ENCODE data around the gene P4HA3.

DNA sequence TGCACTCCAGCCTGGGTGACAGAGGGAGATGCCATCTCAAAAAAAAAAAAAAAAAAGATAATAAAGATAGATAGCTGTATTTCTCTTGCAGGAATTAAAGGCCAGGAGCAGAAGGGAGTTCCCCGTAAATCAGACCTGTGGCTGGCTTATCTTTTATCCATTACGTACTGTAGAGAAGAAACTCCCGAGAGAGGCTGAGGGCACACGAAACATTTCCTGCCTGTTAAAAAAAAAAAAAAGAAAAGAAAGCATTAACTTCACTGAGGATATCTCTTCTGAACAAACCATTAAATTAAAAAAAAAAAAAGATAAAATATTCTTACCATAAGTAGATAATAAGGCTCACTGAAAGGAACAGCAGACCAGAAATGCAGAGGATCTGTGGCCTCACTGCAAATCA, 22.5 kb downstream of the P4HA3 start:
- TF ChIP-seq CTCF (IDR thresholded peaks at IDR 0.05; ENCODE audit: low read depth, low read length, missing input control) (no peak), YY1 (IDR thresholded peaks at IDR 0.05) (no peak), MAX (IDR thresholded peaks at IDR 0.05) (no peak), RAD21 (IDR thresholded peaks at IDR 0.05) (no peak), TAF1 (conservative IDR thresholded peaks at IDR 0.05) (no peak), ATF3 (IDR thresholded peaks at IDR 0.05) (no peak), JUND (IDR thresholded peaks at IDR 0.05) (no peak), SP1 (IDR thresholded peaks at IDR 0.05) (no peak), RXRA (IDR thresholded peaks at IDR 0.05) (no peak), FOXA1 (IDR thresholded peaks at IDR 0.05) (no peak), HNF4G (IDR thresholded peaks at IDR 0.05) (no peak), NR2F2 (IDR thresholded peaks at IDR 0.05) (no peak)
- TF ChIP-seq, protein P1, sequence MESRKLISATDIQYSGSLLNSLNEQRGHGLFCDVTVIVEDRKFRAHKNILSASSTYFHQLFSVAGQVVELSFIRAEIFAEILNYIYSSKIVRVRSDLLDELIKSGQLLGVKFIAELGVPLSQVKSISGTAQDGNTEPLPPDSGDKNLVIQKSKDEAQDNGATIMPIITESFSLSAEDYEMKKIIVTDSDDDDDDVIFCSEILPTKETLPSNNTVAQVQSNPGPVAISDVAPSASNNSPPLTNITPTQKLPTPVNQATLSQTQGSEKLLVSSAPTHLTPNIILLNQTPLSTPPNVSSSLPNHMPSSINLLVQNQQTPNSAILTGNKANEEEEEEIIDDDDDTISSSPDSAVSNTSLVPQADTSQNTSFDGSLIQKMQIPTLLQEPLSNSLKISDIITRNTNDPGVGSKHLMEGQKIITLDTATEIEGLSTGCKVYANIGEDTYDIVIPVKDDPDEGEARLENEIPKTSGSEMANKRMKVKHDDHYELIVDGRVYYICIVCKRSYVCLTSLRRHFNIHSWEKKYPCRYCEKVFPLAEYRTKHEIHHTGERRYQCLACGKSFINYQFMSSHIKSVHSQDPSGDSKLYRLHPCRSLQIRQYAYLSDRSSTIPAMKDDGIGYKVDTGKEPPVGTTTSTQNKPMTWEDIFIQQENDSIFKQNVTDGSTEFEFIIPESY (IDR thresholded peaks at IDR 0.05) = no peak
- TF ChIP-seq, protein P2, sequence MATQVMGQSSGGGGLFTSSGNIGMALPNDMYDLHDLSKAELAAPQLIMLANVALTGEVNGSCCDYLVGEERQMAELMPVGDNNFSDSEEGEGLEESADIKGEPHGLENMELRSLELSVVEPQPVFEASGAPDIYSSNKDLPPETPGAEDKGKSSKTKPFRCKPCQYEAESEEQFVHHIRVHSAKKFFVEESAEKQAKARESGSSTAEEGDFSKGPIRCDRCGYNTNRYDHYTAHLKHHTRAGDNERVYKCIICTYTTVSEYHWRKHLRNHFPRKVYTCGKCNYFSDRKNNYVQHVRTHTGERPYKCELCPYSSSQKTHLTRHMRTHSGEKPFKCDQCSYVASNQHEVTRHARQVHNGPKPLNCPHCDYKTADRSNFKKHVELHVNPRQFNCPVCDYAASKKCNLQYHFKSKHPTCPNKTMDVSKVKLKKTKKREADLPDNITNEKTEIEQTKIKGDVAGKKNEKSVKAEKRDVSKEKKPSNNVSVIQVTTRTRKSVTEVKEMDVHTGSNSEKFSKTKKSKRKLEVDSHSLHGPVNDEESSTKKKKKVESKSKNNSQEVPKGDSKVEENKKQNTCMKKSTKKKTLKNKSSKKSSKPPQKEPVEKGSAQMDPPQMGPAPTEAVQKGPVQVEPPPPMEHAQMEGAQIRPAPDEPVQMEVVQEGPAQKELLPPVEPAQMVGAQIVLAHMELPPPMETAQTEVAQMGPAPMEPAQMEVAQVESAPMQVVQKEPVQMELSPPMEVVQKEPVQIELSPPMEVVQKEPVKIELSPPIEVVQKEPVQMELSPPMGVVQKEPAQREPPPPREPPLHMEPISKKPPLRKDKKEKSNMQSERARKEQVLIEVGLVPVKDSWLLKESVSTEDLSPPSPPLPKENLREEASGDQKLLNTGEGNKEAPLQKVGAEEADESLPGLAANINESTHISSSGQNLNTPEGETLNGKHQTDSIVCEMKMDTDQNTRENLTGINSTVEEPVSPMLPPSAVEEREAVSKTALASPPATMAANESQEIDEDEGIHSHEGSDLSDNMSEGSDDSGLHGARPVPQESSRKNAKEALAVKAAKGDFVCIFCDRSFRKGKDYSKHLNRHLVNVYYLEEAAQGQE (IDR thresholded peaks at IDR 0.05) = no peak
